Esophagus squamous epithelium (tissue), 4 donors: ENCODE measurements around the gene EDC4.

Experiments
- POLR2A ChIP-seq, 4 donors: fragments of 450-650 bp; IDR thresholded peaks; one replicate each; pipeline ENCODE4 v1.6.1; 2017; ENCODE audit warnings: antibody characterized with exemption in 4 of 4, mild to moderate bottlenecking in 4 of 4, moderate library complexity in 3 of 4
- TF ChIP-seq, protein P1 (sequence below), 6 experiments: fragments of 450-650 bp in 4 of 6; fragments of 200-600 bp in 2 of 6; sonication (generic) in 2 of 6; IDR thresholded peaks; one replicate each; pipeline ENCODE4 v1.5.1; 2016 to 2019; ENCODE audit warnings: antibody characterized with exemption in 6 of 6, mild to moderate bottlenecking in 4 of 6, moderate library complexity in 4 of 6

DNA sequence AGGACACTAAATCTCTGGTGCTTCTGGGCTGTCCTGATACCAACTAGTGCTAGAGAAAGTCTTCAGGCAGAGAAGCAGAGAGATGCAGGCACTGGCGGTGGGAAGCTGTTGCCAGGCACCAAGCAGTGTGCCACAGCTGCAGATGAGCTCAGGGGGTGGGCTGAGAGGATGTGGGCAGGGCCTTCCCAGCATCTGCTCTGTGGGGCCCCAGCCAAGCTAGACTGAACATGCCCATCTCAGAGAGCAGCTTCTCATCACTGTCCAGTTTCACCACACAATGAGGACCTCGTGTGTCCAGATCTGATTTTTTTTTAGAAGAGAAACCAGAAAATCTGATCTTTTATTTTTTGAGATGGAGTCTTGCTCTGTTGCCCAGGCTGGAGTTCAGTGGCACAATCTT lies 37.3 kb downstream of the EDC4 start:
- TF ChIP-seq, protein P1, sequence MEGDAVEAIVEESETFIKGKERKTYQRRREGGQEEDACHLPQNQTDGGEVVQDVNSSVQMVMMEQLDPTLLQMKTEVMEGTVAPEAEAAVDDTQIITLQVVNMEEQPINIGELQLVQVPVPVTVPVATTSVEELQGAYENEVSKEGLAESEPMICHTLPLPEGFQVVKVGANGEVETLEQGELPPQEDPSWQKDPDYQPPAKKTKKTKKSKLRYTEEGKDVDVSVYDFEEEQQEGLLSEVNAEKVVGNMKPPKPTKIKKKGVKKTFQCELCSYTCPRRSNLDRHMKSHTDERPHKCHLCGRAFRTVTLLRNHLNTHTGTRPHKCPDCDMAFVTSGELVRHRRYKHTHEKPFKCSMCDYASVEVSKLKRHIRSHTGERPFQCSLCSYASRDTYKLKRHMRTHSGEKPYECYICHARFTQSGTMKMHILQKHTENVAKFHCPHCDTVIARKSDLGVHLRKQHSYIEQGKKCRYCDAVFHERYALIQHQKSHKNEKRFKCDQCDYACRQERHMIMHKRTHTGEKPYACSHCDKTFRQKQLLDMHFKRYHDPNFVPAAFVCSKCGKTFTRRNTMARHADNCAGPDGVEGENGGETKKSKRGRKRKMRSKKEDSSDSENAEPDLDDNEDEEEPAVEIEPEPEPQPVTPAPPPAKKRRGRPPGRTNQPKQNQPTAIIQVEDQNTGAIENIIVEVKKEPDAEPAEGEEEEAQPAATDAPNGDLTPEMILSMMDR (IDR thresholded peaks at IDR 0.05) = no peak
- TF ChIP-seq POLR2A (IDR thresholded peaks at IDR 0.05) = no peak
